Liver (tissue), 3 donors: Measurements from ENCODE around the gene SLC49A4.

Experiments used
- CTCF ChIP-seq: fragments of 150-350 bp; IDR thresholded peaks from 2 replicates; pipeline ENCODE4 v1.5.1; 2017; ENCODE audit warnings: improper control_type of control experiment, low read depth, low read length; ENCODE audit not compliant: missing input control
- EGR1 ChIP-seq, 2 donors: IDR thresholded peaks; 2 replicates each; pipeline ENCODE4 v1.6.1; 2016 to 2018; ENCODE audit warnings: antibody characterized with exemption in 2 of 2, low read depth in 2 of 2
- HNF4G ChIP-seq: IDR thresholded peaks from 2 replicates; pipeline ENCODE4 v1.6.1; 2016; ENCODE audit warnings: antibody characterized with exemption
- JUND ChIP-seq, 2 donors: IDR thresholded peaks; 2 replicates each; pipeline ENCODE4 v1.6.1; 2016; ENCODE audit warnings: antibody characterized with exemption in 2 of 2
- NR2F2 ChIP-seq: IDR thresholded peaks from 2 replicates; pipeline ENCODE4 v1.6.1; 2016; ENCODE audit warnings: antibody characterized with exemption
- RAD21 ChIP-seq, 2 donors: IDR thresholded peaks; 2 replicates each; pipeline ENCODE4 v1.6.1; 2016; ENCODE audit warnings: antibody characterized with exemption in 2 of 2, mild to moderate bottlenecking in 2 of 2
- TAF1 ChIP-seq: conservative IDR thresholded peaks from 2 replicates; pipeline ENCODE4 v1.6.1; 2016; ENCODE audit warnings: antibody characterized with exemption, mild to moderate bottlenecking
- TF ChIP-seq, protein P1 (sequence below): IDR thresholded peaks from 2 replicates; pipeline ENCODE4 v1.6.1; 2016; ENCODE audit warnings: antibody characterized with exemption, mild to moderate bottlenecking
- donor health status: healthy.
- donor health status: healthy.

- TF ChIP-seq CTCF (no peak), NR2F2 (no peak), HNF4G (no peak), TAF1 (no peak), JUND (IDR thresholded peaks at IDR 0.05) (no peak), EGR1 (IDR thresholded peaks at IDR 0.05; ENCODE audit: low read depth in 2 of 2) (no peak), RAD21 (IDR thresholded peaks at IDR 0.05) (no peak)
- TF ChIP-seq, protein P1, sequence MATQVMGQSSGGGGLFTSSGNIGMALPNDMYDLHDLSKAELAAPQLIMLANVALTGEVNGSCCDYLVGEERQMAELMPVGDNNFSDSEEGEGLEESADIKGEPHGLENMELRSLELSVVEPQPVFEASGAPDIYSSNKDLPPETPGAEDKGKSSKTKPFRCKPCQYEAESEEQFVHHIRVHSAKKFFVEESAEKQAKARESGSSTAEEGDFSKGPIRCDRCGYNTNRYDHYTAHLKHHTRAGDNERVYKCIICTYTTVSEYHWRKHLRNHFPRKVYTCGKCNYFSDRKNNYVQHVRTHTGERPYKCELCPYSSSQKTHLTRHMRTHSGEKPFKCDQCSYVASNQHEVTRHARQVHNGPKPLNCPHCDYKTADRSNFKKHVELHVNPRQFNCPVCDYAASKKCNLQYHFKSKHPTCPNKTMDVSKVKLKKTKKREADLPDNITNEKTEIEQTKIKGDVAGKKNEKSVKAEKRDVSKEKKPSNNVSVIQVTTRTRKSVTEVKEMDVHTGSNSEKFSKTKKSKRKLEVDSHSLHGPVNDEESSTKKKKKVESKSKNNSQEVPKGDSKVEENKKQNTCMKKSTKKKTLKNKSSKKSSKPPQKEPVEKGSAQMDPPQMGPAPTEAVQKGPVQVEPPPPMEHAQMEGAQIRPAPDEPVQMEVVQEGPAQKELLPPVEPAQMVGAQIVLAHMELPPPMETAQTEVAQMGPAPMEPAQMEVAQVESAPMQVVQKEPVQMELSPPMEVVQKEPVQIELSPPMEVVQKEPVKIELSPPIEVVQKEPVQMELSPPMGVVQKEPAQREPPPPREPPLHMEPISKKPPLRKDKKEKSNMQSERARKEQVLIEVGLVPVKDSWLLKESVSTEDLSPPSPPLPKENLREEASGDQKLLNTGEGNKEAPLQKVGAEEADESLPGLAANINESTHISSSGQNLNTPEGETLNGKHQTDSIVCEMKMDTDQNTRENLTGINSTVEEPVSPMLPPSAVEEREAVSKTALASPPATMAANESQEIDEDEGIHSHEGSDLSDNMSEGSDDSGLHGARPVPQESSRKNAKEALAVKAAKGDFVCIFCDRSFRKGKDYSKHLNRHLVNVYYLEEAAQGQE: no peak
Measured at GRCh38 chr3:122890720-122891220, 95.9 kb downstream of the SLC49A4 start.
